ENCODE measurements around the gene BRIP1.

GRCh38 chr17:61710546-61710945 lies 152.8 kb downstream of the BRIP1 start:
- no peak for TF ChIP-seq CTCF (IDR thresholded peaks at IDR 0.05)
- TF ChIP-seq E2F6 (IDR thresholded peaks at IDR 0.05; ENCODE audit: borderline replicate concordance, low read depth): no peak
- TF ChIP-seq NFE2L2 (conservative IDR thresholded peaks at IDR 0.05; ENCODE audit: low read length): no peak
- no peak for TF ChIP-seq SMC3 (IDR thresholded peaks at IDR 0.05)
- TF ChIP-seq JUN (IDR thresholded peaks at IDR 0.05): no peak
- no peak for TF ChIP-seq NPAS2 (CRISPR knock-in tag; IDR thresholded peaks at IDR 0.05; ENCODE audit: borderline replicate concordance)
- no peak for TF ChIP-seq REST (IDR thresholded peaks at IDR 0.05)
- TF ChIP-seq POLR2A (IDR thresholded peaks at IDR 0.05; ENCODE audit: low read length): no peak
